Smooth muscle cell (in vitro differentiated cells): ENCODE measurements around the gene CTCFL. TPM values are rescaled to one million over a fixed set of nuclear protein-coding genes. Genes with fewer than 3 reads are reported as not detected.

Source experiments
- DNase-seq: peaks from one replicate; lab custom pipeline; 2025; ENCODE audit not compliant: unreplicated experiment; lab: John Stamatoyannopoulos, UW
- H2AFZ ChIP-seq: fragments of 200-600 bp; sonication (generic); 2 replicates; pipeline ENCODE4 v1.6.0; 2016; ENCODE audit warnings: antibody characterized with exemption, low read depth, mild to moderate bottlenecking
- H3F3A ChIP-seq: fragments of 200-600 bp; sonication (generic); 2 replicates; pipeline ENCODE4 v1.6.0; 2017; ENCODE audit warnings: antibody characterized with exemption, low read depth
- H3K27ac ChIP-seq: fragments of 200-600 bp; sonication (generic); 2 replicates; pipeline ENCODE4 v1.5.1; 2016; ENCODE audit warnings: low read depth, mild to moderate bottlenecking
- H3K27me3 ChIP-seq: fragments of 200-600 bp; sonication (generic); 2 replicates; pipeline ENCODE4 v1.6.1; 2016; ENCODE audit warnings: low read depth, mild to moderate bottlenecking
- H3K36me3 ChIP-seq: fragments of 200-600 bp; sonication (generic); 2 replicates; pipeline ENCODE4 v1.5.1; 2016; ENCODE audit warnings: low read depth
- H3K4me1 ChIP-seq: fragments of 200-600 bp; sonication (generic); 2 replicates; pipeline ENCODE4 v1.5.1; 2016; ENCODE audit warnings: low read depth
- H3K4me2 ChIP-seq: fragments of 200-600 bp; sonication (generic); 2 replicates; pipeline ENCODE4 v1.6.0; 2016; ENCODE audit warnings: mild to moderate bottlenecking
- H3K4me3 ChIP-seq: fragments of 200-600 bp; sonication (generic); 2 replicates; pipeline ENCODE4 v1.5.1; 2016; ENCODE audit warnings: mild to moderate bottlenecking
- H3K79me2 ChIP-seq: fragments of 200-600 bp; sonication (generic); 2 replicates; pipeline ENCODE4 v1.6.0; 2016; ENCODE audit warnings: low read depth, mild to moderate bottlenecking
- H3K9ac ChIP-seq: fragments of 200-600 bp; sonication (generic); 2 replicates; pipeline ENCODE4 v1.6.0; 2016; ENCODE audit warnings: low read depth
- H3K9me3 ChIP-seq: fragments of 200-600 bp; sonication (generic); replicated peaks from 2 replicates; pipeline ENCODE4 v1.5.1; 2016; ENCODE audit warnings: low read depth
- H4K20me1 ChIP-seq: fragments of 200-600 bp; sonication (generic); 2 replicates; pipeline ENCODE4 v1.6.0; 2016; ENCODE audit warnings: low read depth
- CTCF ChIP-seq: fragments of 200-600 bp; sonication (generic); IDR thresholded peaks from 2 replicates; pipeline ENCODE4 v1.5.1; 2017; ENCODE audit warnings: borderline replicate concordance, mild to moderate bottlenecking, antibody characterized with exemption; ENCODE audit not compliant: insufficient read depth, poor library complexity, severe bottlenecking
- WGBS: methylation state at CpG from one replicate; pipeline ENCODE4 v1.1.7; 2016; ENCODE audit warnings: low lambda C conversion rate; 5-methylcytosine and 5-hydroxymethylcytosine counted together
- polyA plus RNA-seq: library from polyadenylated mRNA; unstranded; fragments of >200 nt; fragmentation: Nextera tagmentation; extraction: Ambion mirVana; gene quantifications from 2 replicates; pipeline ENCODE4 v1.2.1, GENCODE V29; 2016
- total RNA-seq: library from RNA; depleted of rRNA; stranded (reverse); fragments of >200 nt; gene quantifications from 2 replicates; pipeline ENCODE4 v1.2.3, GENCODE V29; 2014

CTCFL gene
- total and polyA plus RNA-seq, 2 experiments from 2014 or later: not detected

- no peak overlapping the region for H3K4me3 ChIP-seq
- TF ChIP-seq CTCF: no peak
- H3K36me3 ChIP-seq: no peaks in the 10 kb centered on the region
- no peaks in the 10 kb centered on the region for H3K79me2 ChIP-seq
- no peaks in the 10 kb centered on the region for H3K9me3 ChIP-seq
- no peak overlapping the region for H3K9ac ChIP-seq
- WGBS: 94% methylated on average over 12 of the region's 12 CpGs
- no peak overlapping the region for H2AFZ ChIP-seq
- no peak overlapping the region for H3K4me2 ChIP-seq
- no peak overlapping the region for H3K27ac ChIP-seq
- no peak for DNase-seq
- no peaks in the 10 kb centered on the region for H4K20me1 ChIP-seq
- peaks cover 30% of the 10 kb centered on the region for H3K4me1 ChIP-seq
- no peaks in the 10 kb centered on the region for H3F3A ChIP-seq
- no peaks in the 10 kb centered on the region for H3K27me3 ChIP-seq
Observed at GRCh38 chr20:57471496-57472372, 53.2 kb downstream of the CTCFL start.

- Histone ChIP-seq H3K79me2 (no peaks in the 10 kb centered on the region), H3K4me2 (no peak overlapping the region), H3K27ac (no peak overlapping the region), H3K9me3 (no peaks in the 10 kb centered on the region), H2AFZ (no peak overlapping the region), H3K4me1 (peaks cover 30% of the 10 kb centered on the region), H3K27me3 (no peaks in the 10 kb centered on the region), H3F3A (no peaks in the 10 kb centered on the region), H3K4me3 (no peak overlapping the region), H3K36me3 (no peaks in the 10 kb centered on the region), H4K20me1 (no peaks in the 10 kb centered on the region), H3K9ac (no peak overlapping the region)
- no peak for TF ChIP-seq CTCF
- 72% methylated on average over 18 of the region's 18 CpGs for WGBS
- no peak for DNase-seq
Observed at GRCh38 chr20:57470666-57471495, 54.1 kb downstream of the CTCFL start.

- Histone ChIP-seq H3K79me2 (no peaks in the 10 kb centered on the region), H3K36me3 (no peaks in the 10 kb centered on the region), H3K4me2 (no peak overlapping the region), H3K27me3 (no peaks in the 10 kb centered on the region), H2AFZ (no peak overlapping the region), H3F3A (no peaks in the 10 kb centered on the region), H3K9ac (no peak overlapping the region), H4K20me1 (no peaks in the 10 kb centered on the region), H3K27ac (no peak overlapping the region), H3K9me3 (no peaks in the 10 kb centered on the region), H3K4me1 (peaks cover 30% of the 10 kb centered on the region), H3K4me3 (no peak overlapping the region)
- no peak for DNase-seq
- 50% methylated on average over 9 of the region's 9 CpGs for WGBS
- no peak for TF ChIP-seq CTCF
Observed at GRCh38 chr20:57470212-57470522, 54.8 kb downstream of the CTCFL start.
